Activated CD8-positive, alpha-beta memory T cell treated with anti-CD3 and anti-CD28 coated beads for 4 hours (primary cell): ENCODE data around the gene DDX10.

Experiments
- DNase-seq, 2 donors: peaks; one replicate each; pipeline ENCODE4 v3.0.0-alpha.2; 2020; ENCODE audit warnings: low read depth in 2 of 2

Gene DDX10

GRCh38 chr11:108654994-108655631, 9.8 kb upstream of the DDX10 start:
- no peak for DNase-seq

DNA sequence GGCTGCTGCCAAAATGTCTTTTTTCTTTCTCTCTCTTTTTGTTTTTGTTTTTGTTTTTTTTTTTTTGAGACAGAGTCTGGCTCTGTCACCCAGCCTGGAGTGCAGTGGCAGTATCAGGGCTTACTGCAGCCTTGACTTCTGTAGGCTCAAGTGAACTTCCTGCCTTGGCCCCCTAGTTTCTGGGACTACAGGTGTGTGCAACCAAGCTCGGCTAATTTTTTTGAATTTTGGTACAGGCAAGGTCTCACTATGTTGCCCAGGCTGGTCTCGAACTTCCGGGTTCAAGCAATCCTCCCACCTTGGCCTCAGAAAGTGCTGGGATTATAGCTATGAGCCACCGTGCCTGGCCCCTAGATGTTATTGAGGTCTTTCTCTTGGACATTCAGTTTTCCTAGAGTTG, 2.2 kb upstream of the DDX10 start:
- no peak for DNase-seq

GRCh38 chr11:108663154-108663877, 1.6 kb upstream of the DDX10 start:
- no peak for DNase-seq

- DNase-seq, result no peak
Observed at GRCh38 chr11:108666373-108666772, 1.5 kb downstream of the DDX10 start.

DNA sequence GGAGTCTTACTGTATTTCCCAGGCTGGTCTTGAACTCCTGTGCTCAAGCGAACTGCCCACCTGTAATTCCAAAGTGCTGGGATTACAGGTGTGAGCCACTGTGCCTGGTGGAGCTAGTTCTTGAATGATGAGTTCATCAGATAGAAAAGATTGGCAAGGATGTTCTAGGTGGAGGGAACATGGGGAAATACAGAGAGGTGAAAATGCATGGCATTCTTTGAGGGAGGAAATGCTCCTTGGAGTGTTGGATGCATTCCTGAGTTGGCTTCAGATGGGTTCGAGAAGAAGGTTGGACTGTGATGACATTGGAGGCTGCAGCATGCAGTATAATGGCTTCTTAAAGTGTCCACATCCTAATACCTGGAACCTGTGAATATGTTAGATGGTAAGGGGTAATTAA, 4.4 kb downstream of the DDX10 start:
- DNase-seq, result no peak

DNA sequence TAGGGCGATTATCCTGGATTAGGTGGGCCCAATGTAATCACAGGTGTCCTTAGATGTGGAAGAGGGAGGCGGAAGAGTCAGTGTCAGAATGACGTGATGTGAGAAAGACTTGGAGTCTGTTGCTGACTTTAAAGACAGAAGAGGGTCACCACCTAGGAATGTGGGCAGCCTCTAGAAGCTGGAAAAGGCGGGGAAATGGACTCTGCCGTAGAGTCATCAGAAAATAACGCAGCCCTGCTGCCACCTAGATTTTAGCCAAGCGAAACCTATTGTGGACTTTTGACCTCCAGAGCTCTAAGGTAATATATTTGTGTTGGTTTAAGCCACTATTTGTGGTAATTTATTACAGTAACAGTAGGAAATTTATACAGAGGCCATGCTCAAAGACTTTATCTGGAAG, 4.8 kb downstream of the DDX10 start:
- DNase-seq, result no peak

DNA sequence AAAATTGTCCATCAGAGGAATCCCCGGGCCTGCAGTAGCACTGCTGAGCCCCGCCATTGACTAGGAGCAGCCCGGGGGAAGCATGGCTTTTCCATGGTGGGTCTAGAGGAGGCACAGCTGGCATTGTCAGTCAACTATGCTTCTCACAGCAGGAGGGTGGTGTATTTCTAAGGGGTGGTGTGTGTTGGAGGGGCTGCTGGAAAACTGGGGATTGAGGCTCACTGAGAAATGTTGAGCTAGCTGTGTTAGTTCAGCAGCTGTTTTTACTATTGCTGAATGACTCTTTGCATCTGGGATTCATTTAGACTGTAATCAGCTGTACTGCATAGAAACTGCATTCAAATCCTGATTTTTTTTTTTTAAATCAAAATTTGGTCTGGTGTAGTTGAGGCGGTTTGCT, 5.6 kb downstream of the DDX10 start:
- DNase-seq, result no peak

GRCh38 chr11:108672113-108672512, 7.2 kb downstream of the DDX10 start:
- DNase-seq, result no peak

- DNase-seq, result no peak
Observed at GRCh38 chr11:108672786-108673185, 7.9 kb downstream of the DDX10 start.

DNA sequence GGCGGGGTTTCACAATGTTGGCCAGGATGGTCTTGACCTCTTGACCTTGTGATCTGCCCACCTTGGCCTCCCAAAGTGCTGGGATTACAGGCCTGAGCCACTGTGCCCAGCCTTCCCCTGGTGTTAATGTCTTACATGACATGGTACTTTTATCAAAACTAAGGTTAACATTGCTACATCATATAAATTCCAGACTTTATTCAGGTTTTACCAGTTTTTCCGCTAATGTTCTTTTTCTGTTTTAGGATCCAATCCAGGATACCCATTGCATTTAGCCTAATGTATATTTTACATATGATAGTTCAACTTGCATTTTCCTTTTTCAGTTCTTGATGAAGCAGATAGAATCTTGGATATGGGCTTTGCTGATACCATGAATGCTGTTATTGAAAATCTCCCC, 14.2 kb downstream of the DDX10 start:
- no peak for DNase-seq

DNA sequence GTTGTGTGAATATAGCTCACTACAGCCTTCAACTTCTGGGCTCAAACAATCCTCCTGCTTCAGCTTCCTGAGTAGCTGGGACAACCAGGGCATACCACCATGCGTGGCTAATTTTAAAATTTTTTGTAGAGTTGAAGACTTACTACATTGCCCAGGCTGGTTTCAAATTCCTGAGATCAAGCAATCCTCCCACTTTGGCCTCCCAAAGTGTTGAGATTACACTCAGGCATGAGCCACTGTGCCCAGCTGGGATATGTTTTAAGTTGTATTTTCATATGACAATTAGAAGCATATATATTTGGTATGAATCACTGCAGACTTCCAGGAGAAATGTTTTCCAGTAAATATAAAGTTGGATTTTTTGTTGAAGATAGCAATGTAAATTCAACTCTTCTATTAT, 15.4 kb downstream of the DDX10 start:
- no peak for DNase-seq

GRCh38 chr11:108685419-108686130, 20.7 kb downstream of the DDX10 start:
- DNase-seq, result no peak

GRCh38 chr11:108693852-108694251, 29.0 kb downstream of the DDX10 start:
- DNase-seq, result no peak

GRCh38 chr11:108694846-108695245, 30.0 kb downstream of the DDX10 start:
- no peak for DNase-seq

- DNase-seq, result no peak
Observed at GRCh38 chr11:108697872-108698473, 33.1 kb downstream of the DDX10 start.

- DNase-seq, result no peak
Observed at GRCh38 chr11:108698844-108699642, 34.2 kb downstream of the DDX10 start.

DNA sequence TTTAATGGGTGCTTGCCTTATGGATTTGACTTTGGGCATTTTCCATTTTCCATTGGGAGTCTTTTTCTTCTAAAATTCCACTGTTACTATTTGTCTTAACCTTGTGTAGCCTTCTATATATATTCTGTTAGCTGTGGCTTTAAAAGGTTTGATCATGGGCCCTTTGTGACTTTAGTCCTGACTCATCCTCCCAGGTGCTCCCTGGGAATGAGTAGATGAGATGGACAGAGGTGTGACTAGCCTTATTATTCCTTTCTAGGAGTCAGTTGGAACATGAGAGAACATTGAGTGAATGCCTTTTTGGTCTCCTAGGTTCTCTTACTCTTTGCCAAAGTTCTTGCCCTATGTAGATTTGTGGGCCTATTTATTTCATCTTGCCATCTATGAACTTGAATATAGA, 39.0 kb downstream of the DDX10 start:
- DNase-seq, result no peak

DNA sequence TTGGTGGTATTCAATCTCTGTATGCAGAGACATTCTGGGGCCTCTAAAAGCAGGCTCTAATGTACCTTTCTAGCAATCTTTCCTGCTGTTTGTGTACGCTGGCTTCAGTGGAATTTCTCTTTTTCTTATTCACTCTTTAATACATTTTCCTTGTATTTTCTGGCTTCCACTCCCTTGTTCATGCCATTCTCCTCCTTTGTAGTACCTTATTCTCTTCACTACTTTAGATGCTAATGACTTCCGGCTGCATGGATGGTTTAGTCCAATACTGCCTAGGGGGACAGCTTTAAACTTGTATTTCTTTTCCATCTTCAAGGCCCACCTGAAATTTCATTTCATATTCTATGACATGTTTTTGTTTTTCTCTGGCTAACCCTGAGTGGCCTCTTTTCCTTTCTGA, 40.2 kb downstream of the DDX10 start:
- no peak for DNase-seq

DNA sequence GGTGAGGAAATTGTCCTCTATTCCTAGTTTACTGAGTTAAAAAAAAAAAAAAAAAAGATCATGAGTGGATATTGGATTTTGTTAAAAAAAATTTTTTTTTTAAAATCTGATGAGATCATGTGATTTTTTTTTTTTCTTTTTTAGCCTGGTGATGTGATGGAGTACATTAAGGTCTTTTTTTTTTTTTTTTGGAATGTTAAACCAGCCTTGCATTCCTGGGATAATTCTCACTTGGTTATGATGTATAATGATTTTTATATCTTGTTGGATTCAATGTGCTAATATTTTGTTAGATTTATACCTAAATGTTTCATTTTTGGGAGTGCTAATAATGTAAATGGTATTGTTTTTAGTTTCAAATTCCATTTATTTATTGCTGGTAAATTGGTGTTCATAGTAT, 43.3 kb downstream of the DDX10 start:
- no peak for DNase-seq

DNA sequence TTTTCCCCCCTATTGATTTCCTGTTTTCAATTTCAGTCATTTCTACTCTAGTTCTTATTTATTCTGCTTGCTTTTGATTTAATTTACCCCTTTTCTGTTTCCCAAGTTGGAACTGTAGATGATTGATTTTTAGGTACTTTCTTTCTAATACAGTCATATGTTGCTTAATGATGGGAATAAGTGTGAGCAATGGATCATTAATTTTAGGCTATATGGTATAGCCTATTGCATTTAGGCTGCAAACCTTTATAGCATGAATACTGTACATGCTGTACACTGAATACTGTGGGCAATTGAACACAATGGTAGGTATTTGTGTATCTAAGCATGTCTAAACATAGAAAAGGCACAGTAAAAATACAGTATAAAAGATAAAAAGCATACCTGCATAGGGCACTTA, 44.9 kb downstream of the DDX10 start:
- no peak for DNase-seq

GRCh38 chr11:108713076-108713790, 48.4 kb downstream of the DDX10 start:
- DNase-seq, result no peak
